HepG2 (cell line): ENCODE data around the gene LIG4. TPM values are rescaled to one million over a fixed set of nuclear protein-coding genes. Genes with fewer than 3 reads are reported as not detected.

Experiments used
- ATAC-seq: fragments of 200-7000 bp; cut with Tn5 transposase; 3 replicates; pipeline ENCODE4 v1.9.1; 2020; ENCODE audit warnings: mild to moderate bottlenecking, moderate library complexity
- BruUV-seq: library from RNA; stranded (reverse); fragments of 400-500 nt; replicated peaks from 2 replicates; lab custom pipeline; 2021; lab: Mats Ljungman, UMichigan
- CTCF ChIA-PET: fragments of 300-600 bp; formaldehyde crosslinking; extraction: SDS; loops from one replicate; lab custom pipeline; 2021; ENCODE audit warnings: low total read pairs, inconsistent platforms, low intra/inter-chr PET ratio; lab: Yijun Ruan, JAX
- POLR2A ChIA-PET: fragments of 350-600 bp; sonication (Branson Sonifier 250); formaldehyde crosslinking; loops from one replicate; lab custom pipeline; 2020; ENCODE audit warnings: antibody characterized with exemption, inconsistent platforms; lab: Yijun Ruan, JAX
- DNase-seq: peaks from one replicate; pipeline ENCODE4 v3.0.0-alpha.2; 2015; ENCODE audit warnings: low spot score
- FAIRE-seq: peaks from 3 replicates; lab custom pipeline; 2011; peaks lifted over from hg19 to GRCh38; lab: Jason Lieb, UNC
- H2AFZ ChIP-seq: one replicate; pipeline ENCODE4 v1.6.1; 2011; ENCODE audit warnings: low read length, inconsistent platforms
- H3K27ac ChIP-seq: fragments of 300-600 bp; 3 replicates; pipeline ENCODE4 v1.8.0; 2011; ENCODE audit warnings: mixed run types, mild to moderate bottlenecking, mixed read lengths, low read length, inconsistent platforms; ENCODE audit not compliant: insufficient read depth; ENCODE audit errors: extremely low read length
- H3K27me3 ChIP-seq, 2 experiments: fragments of 200-600 bp in 1 of 2; 2 replicates in 1 of 2; 3 replicates in 1 of 2; pipeline versions ENCODE4 v1.6.0 to v1.8.0; 2011; ENCODE audit warnings: low read length in 2 of 2, mild to moderate bottlenecking in 2 of 2, moderate library complexity in 2 of 2, inconsistent platforms in 1 of 2; ENCODE audit not compliant: insufficient read depth in 2 of 2, control insufficient read depth in 1 of 2
- H3K36me3 ChIP-seq, 2 experiments: fragments of 200-600 bp in 1 of 2; replicated peaks in 1 of 2; 2 replicates in 1 of 2; 3 replicates in 1 of 2; pipeline versions ENCODE4 v1.5.1 to v1.8.0; 2011; ENCODE audit warnings: low read length in 2 of 2, inconsistent platforms in 1 of 2; ENCODE audit not compliant: insufficient read depth in 2 of 2, control insufficient read depth in 1 of 2
- H3K4me1 ChIP-seq: 2 replicates; pipeline ENCODE4 v1.5.1; 2012; ENCODE audit warnings: low read length, inconsistent platforms; ENCODE audit not compliant: insufficient read depth
- H3K4me2 ChIP-seq: 2 replicates; pipeline ENCODE4 v1.6.0; 2011; ENCODE audit warnings: low read depth, low read length, inconsistent platforms
- H3K4me3 ChIP-seq, 3 experiments: fragments of 200-600 bp in 1 of 3; sonication (generic), shearing (Covaris generic) in 1 of 3; replicated peaks in 1 of 3; 2 replicates each; pipeline ENCODE4 v1.5.1; 2011 to 2016; ENCODE audit warnings: low read length in 3 of 3, inconsistent platforms in 2 of 3, low read depth in 2 of 3, mild to moderate bottlenecking in 2 of 3, control low read depth in 1 of 3, mixed read lengths in 1 of 3; ENCODE audit not compliant: insufficient read depth in 1 of 3
- H3K79me2 ChIP-seq: one replicate; pipeline ENCODE4 v1.6.1; 2011; ENCODE audit warnings: low read length, inconsistent platforms; ENCODE audit not compliant: insufficient read depth
- H3K9ac ChIP-seq: 2 replicates; pipeline ENCODE4 v1.6.0; 2011; ENCODE audit warnings: mild to moderate bottlenecking, low read depth, low read length, inconsistent platforms; ENCODE audit not compliant: insufficient read depth
- H3K9me3 ChIP-seq: 2 replicates; pipeline ENCODE4 v1.5.1; 2012; ENCODE audit warnings: mild to moderate bottlenecking, low read length
- H4K20me1 ChIP-seq: 2 replicates; pipeline ENCODE4 v1.6.0; 2011; ENCODE audit warnings: inconsistent platforms, mild to moderate bottlenecking, low read length, moderate library complexity; ENCODE audit not compliant: insufficient read depth
- IRF2 ChIP-seq: IDR thresholded peaks from 2 replicates; pipeline ENCODE4 v1.6.1; 2018; ENCODE audit warnings: missing genetic modification reagents, missing compliant biosample characterization
- MIXL1 ChIP-seq: IDR thresholded peaks from 2 replicates; pipeline ENCODE4 v1.6.1; 2016
- NFE2L1 ChIP-seq: sonication (generic); formaldehyde crosslinking; IDR thresholded peaks from 2 replicates; pipeline ENCODE4 v1.4.0; 2020; ENCODE audit warnings: missing genetic modification reagents, mild to moderate bottlenecking, borderline replicate concordance
- NFRKB ChIP-seq: fragments of 450-650 bp; IDR thresholded peaks from 2 replicates; pipeline ENCODE4 v1.6.1; 2017
- REL ChIP-seq: sonication (generic); formaldehyde crosslinking; conservative IDR thresholded peaks from 2 replicates; pipeline ENCODE4 v1.8.0; 2022; ENCODE audit warnings: mild to moderate bottlenecking, missing genetic modification reagents, moderate library complexity
- ZNF326 ChIP-seq: sonication (generic); formaldehyde crosslinking; IDR thresholded peaks from 2 replicates; pipeline ENCODE4 v1.4.0; 2020; ENCODE audit warnings: missing genetic modification reagents, borderline replicate concordance
- ZNF724P ChIP-seq: sonication (generic); formaldehyde crosslinking; IDR thresholded peaks from 2 replicates; pipeline ENCODE4 v1.8.0; 2022; ENCODE audit warnings: missing genetic modification reagents, borderline replicate concordance
- WGBS: methylation state at CpG from one replicate; pipeline ENCODE4 v1.1.6; 2017; ENCODE audit warnings: low lambda C conversion rate; 5-methylcytosine and 5-hydroxymethylcytosine counted together
- in situ Hi-C: cut with HindIII; loops from 2 replicates; pipeline ENCODE4 v1.10.0; 2017; ENCODE audit warnings: low pct_unique_long_range_greater_than_20kb; ENCODE audit not compliant: extremely low pct_ligation_motif_present
- intact Hi-C: fragments of 100-400 bp; cut with micrococcal nuclease; formaldehyde crosslinking; loops from one replicate; pipeline ENCODE4 v1.10.0; 2022; ENCODE audit not compliant: unreplicated experiment
- polyA plus RNA-seq, 8 experiments: library from polyadenylated mRNA; depleted of rRNA in 3 of 8; stranded (reverse) in 7 of 8; unstranded in 1 of 8; fragments of >200 nt; fragmentation: Illumina TruSeq in 4 of 8; extraction: Trizol in 4 of 8; gene quantifications; 2 replicates each; pipeline versions ENCODE4 v1.2.1 to v1.2.3, GENCODE V29; 2011 to 2016; ENCODE audit warnings: low read depth in 4 of 8, missing spikeins in 1 of 8, mixed read lengths in 1 of 8; ENCODE audit not compliant: insufficient read depth in 1 of 8
- total RNA-seq, 5 experiments: library from RNA; depleted of rRNA; stranded (reverse); fragments of >200 nt; fragmentation: Illumina TruSeq; extraction: Trizol; gene quantifications; 2 replicates each; pipeline ENCODE4 v1.2.3, GENCODE V29; 2016; ENCODE audit warnings: low read depth in 1 of 5
- TF ChIP-seq, protein P1 (sequence below), 2 experiments: sonication (generic) in 1 of 2; formaldehyde crosslinking in 1 of 2; IDR thresholded peaks; 2 replicates each; pipeline versions ENCODE4 v1.5.1 to v1.6.1; 2011 to 2020; ENCODE audit warnings: borderline replicate concordance in 1 of 2, low read depth in 1 of 2, low read length in 1 of 2, mild to moderate bottlenecking in 1 of 2, missing genetic modification reagents in 1 of 2, moderate library complexity in 1 of 2
- TF ChIP-seq, protein P2 (sequence below): sonication (generic); formaldehyde crosslinking; IDR thresholded peaks from 2 replicates; pipeline ENCODE4; 2020; ENCODE audit warnings: missing genetic modification reagents, mild to moderate bottlenecking, borderline replicate concordance
- TF ChIP-seq, protein P3 (sequence below): sonication (generic); formaldehyde crosslinking; IDR thresholded peaks from 2 replicates; pipeline ENCODE4 v1.8.1; 2023; ENCODE audit warnings: mild to moderate bottlenecking, moderate library complexity, missing genetic modification reagents
- TF ChIP-seq, protein P4 (sequence below): sonication (generic); formaldehyde crosslinking; IDR thresholded peaks from 2 replicates; pipeline ENCODE4 v1.5.1; 2020; ENCODE audit warnings: mild to moderate bottlenecking, missing genetic modification reagents, borderline replicate concordance
- TF ChIP-seq, protein P5 (sequence below): sonication (generic); formaldehyde crosslinking; conservative IDR thresholded peaks from 2 replicates; pipeline ENCODE4 v1.4.0; 2020; ENCODE audit warnings: missing genetic modification reagents

LIG4 gene
- total and polyA plus RNA-seq, 2 of the 13 experiments (the other 11 are each of a cell fraction or from before 2014, with no cell fraction given) = 4.0 to 4.5 TPM

DNA sequence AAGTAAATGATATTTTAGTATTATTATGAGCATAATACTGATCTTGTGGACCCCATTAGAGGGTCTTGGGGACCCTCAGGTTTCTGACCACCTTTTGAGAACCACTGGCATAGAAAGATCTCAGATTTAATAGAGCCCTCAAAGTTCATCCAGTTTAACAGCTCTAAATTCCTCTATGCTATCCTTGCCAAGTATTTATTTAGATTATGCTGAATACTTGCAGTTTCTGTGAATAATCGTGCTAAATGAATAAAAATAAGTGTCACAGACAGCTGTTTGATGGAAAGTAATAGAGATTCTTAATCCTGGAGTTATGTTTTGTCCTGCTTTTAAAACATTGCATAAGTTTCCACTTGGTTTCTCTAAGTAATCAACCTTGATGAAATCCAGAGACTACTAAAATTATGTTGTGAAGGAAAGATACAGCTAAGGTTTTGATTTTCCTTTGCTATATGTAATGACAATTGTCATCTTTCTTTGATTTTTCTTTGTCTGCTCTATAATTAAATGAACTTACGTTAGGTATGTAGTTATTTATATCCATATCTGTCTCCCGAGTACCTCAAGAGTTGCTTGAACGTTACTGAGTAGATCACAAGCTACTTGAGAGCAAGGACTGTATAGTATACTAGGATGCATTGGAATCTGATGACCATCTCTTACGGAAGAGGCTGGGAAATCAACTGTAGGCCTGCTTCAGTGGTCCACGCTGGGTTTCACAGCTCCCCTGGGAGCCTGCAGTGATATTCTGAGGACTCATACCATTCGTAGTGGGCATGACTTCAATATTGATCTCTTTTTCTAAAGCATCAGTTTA lies 8.6 kb upstream of the LIG4 start:
- no TSS peak for BruUV-seq
- CTCF ChIA-PET = no interaction called here
- in situ Hi-C loops = loop anchor here (25.0 kb wide), 1 partner anchor 1888 kb away; no protein-coding TSS in a partner anchor
- no peak overlapping the region for H3K9ac ChIP-seq
- POLR2A ChIA-PET = no interaction called here
- ATAC-seq = no peak
- H3K79me2 ChIP-seq = peaks cover 41% of the 10 kb centered on the region
- H3K9me3 ChIP-seq = no peaks in the 10 kb centered on the region
- 88% methylated on average over 7 of the region's 7 CpGs for WGBS
- no peak overlapping the region for H3K4me2 ChIP-seq
- no peaks in the 10 kb centered on the region for H3K36me3 ChIP-seq
- no peak for FAIRE-seq
- H3K4me1 ChIP-seq = peaks cover 33% of the 10 kb centered on the region
- peaks cover 8% of the 10 kb centered on the region for H4K20me1 ChIP-seq
- H3K4me3 ChIP-seq = no peak overlapping the region
- H3K27me3 ChIP-seq = no peaks in the 10 kb centered on the region; a peak in 1 of 5 replicates
- no peak overlapping the region for H3K27ac ChIP-seq
- no peak overlapping the region for H2AFZ ChIP-seq
- DNase-seq = no peak
- intact Hi-C loops = no loop called here
- TF ChIP-seq, protein P1, sequence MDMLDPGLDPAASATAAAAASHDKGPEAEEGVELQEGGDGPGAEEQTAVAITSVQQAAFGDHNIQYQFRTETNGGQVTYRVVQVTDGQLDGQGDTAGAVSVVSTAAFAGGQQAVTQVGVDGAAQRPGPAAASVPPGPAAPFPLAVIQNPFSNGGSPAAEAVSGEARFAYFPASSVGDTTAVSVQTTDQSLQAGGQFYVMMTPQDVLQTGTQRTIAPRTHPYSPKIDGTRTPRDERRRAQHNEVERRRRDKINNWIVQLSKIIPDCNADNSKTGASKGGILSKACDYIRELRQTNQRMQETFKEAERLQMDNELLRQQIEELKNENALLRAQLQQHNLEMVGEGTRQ (IDR thresholded peaks at IDR 0.05; ENCODE audit: low read depth, low read length) = no peak
- TF ChIP-seq, protein P1 (CRISPR knock-in tag; IDR thresholded peaks at IDR 0.05; ENCODE audit: borderline replicate concordance) = no peak
- no peak for TF ChIP-seq ZNF326 (CRISPR knock-in tag)
- TF ChIP-seq NFRKB = no peak
- TF ChIP-seq IRF2 (CRISPR knock-in tag) = no peak
- no peak for TF ChIP-seq ZNF724P (CRISPR knock-in tag)
- no peak for TF ChIP-seq REL
- TF ChIP-seq NFE2L1 (CRISPR knock-in tag) = no peak
- TF ChIP-seq, protein P2, sequence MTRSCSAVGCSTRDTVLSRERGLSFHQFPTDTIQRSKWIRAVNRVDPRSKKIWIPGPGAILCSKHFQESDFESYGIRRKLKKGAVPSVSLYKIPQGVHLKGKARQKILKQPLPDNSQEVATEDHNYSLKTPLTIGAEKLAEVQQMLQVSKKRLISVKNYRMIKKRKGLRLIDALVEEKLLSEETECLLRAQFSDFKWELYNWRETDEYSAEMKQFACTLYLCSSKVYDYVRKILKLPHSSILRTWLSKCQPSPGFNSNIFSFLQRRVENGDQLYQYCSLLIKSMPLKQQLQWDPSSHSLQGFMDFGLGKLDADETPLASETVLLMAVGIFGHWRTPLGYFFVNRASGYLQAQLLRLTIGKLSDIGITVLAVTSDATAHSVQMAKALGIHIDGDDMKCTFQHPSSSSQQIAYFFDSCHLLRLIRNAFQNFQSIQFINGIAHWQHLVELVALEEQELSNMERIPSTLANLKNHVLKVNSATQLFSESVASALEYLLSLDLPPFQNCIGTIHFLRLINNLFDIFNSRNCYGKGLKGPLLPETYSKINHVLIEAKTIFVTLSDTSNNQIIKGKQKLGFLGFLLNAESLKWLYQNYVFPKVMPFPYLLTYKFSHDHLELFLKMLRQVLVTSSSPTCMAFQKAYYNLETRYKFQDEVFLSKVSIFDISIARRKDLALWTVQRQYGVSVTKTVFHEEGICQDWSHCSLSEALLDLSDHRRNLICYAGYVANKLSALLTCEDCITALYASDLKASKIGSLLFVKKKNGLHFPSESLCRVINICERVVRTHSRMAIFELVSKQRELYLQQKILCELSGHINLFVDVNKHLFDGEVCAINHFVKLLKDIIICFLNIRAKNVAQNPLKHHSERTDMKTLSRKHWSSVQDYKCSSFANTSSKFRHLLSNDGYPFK (CRISPR knock-in tag) = no peak
- TF ChIP-seq, protein P3, sequence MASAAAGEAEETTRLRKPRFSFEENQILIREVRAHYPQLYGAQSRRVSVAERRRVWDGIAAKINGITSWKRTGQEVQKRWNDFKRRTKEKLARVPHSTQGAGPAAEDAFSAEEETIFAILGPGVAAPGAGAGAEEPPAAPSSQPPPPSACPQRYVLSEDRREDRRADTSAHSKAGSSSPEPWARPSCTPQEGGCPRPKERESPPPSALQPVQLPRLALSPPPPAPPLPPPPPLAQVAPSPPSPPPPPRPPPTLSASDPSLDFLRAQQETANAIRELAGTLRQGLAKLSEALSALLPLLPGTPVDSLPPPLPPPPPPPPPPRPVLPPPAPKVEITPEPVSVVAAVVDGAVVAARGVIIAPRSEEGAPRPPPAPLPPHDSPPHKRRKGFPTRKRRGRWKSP (CRISPR knock-in tag) = no peak
- TF ChIP-seq, protein P4, sequence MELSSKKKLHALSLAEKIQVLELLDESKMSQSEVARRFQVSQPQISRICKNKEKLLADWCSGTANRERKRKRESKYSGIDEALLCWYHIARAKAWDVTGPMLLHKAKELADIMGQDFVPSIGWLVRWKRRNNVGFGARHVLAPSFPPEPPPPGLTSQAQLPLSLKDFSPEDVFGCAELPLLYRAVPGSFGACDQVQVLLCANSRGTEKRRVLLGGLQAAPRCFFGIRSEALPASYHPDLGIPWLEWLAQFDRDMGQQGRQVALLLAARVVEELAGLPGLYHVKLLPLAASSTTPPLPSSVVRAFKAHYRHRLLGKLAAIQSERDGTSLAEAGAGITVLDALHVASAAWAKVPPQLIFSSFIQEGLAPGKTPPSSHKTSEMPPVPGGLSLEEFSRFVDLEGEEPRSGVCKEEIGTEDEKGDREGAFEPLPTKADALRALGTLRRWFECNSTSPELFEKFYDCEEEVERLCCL = no peak
- no peak for TF ChIP-seq MIXL1
- TF ChIP-seq, protein P5, sequence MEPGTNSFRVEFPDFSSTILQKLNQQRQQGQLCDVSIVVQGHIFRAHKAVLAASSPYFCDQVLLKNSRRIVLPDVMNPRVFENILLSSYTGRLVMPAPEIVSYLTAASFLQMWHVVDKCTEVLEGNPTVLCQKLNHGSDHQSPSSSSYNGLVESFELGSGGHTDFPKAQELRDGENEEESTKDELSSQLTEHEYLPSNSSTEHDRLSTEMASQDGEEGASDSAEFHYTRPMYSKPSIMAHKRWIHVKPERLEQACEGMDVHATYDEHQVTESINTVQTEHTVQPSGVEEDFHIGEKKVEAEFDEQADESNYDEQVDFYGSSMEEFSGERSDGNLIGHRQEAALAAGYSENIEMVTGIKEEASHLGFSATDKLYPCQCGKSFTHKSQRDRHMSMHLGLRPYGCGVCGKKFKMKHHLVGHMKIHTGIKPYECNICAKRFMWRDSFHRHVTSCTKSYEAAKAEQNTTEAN = no peak
